A549 (cell line): Measurements from ENCODE around the gene PLOD3. TPM values are rescaled to one million over a fixed set of nuclear protein-coding genes. Genes with fewer than 3 reads are reported as not detected.

Source experiments
- ATAC-seq, 2 experiments: fragments of 200-7000 bp in 1 of 2; fragments of >200 bp in 1 of 2; cut with Nextera tagmentation in 1 of 2; cut with Tn5 transposase in 1 of 2; 3 replicates each; pipeline versions ENCODE4 v1.8.0 to v1.9.1; 2018 to 2020; ENCODE audit warnings: mild to moderate bottlenecking in 1 of 2, moderate library complexity in 1 of 2
- CTCF ChIA-PET: fragments of 300-600 bp; sonication (Branson Sonifier 250); formaldehyde crosslinking; extraction: SDS; loops from one replicate; lab custom pipeline; 2021; ENCODE audit warnings: antibody characterized with exemption, inconsistent platforms; lab: Yijun Ruan, JAX
- POLR2A ChIA-PET: fragments of 350-600 bp; formaldehyde crosslinking; extraction: SDS; loops from one replicate; lab custom pipeline; 2021; ENCODE audit warnings: antibody characterized with exemption, inconsistent platforms; lab: Yijun Ruan, JAX
- DNase-seq, 2 experiments: peaks; one replicate each; pipeline versions ENCODE4 v3.0.0 to v3.0.0-alpha.2; 2011 to 2016; ENCODE audit warnings: low read depth in 1 of 2, low spot score in 1 of 2
- FAIRE-seq: peaks from 2 replicates; lab custom pipeline; 2011; peaks lifted over from hg19 to GRCh38; lab: Jason Lieb, UNC
- H3K27ac ChIP-seq, 2 experiments: fragments of >200 bp; sonication (Bioruptor Twin); formaldehyde crosslinking; 3 replicates each; pipeline ENCODE4 v1.5.1; 2016 to 2017
- H3K4me1 ChIP-seq: fragments of >200 bp; sonication (Bioruptor Twin); formaldehyde crosslinking; 3 replicates; pipeline ENCODE4 v1.6.1; 2016
- H3K4me2 ChIP-seq: fragments of >200 bp; sonication (Bioruptor Twin); formaldehyde crosslinking; 3 replicates; pipeline ENCODE4 v1.6.1; 2016
- H3K4me3 ChIP-seq: fragments of >200 bp; sonication (Bioruptor Twin); formaldehyde crosslinking; 3 replicates; pipeline ENCODE4 v1.5.1; 2016
- H3K9me3 ChIP-seq: fragments of >200 bp; sonication (Bioruptor Twin); formaldehyde crosslinking; 3 replicates; pipeline ENCODE4 v1.6.1; 2016
- CEBPB ChIP-seq, 2 experiments: fragments of >200 bp in 1 of 2; sonication (Bioruptor Twin) in 1 of 2; formaldehyde crosslinking in 1 of 2; IDR thresholded peaks; 2 replicates each; pipeline ENCODE4 v1.6.1; 2012 to 2016
- EP300 ChIP-seq, 2 experiments: fragments of >200 bp; sonication (Bioruptor Twin); formaldehyde crosslinking; IDR thresholded peaks; 2 replicates in 1 of 2; 3 replicates in 1 of 2; pipeline ENCODE4 v1.6.1; 2016 to 2017
- ESRRA ChIP-seq: fragments of 150-350 bp; IDR thresholded peaks from 2 replicates; pipeline ENCODE4 v1.6.1; 2014; ENCODE audit warnings: mild to moderate bottlenecking, low read length, borderline replicate concordance
- FOSB ChIP-seq: fragments of 250-450 bp; sonication (Bioruptor Pico); IDR thresholded peaks from 2 replicates; pipeline ENCODE4 v1.5.0; 2020; ENCODE audit warnings: mild to moderate bottlenecking, moderate library complexity
- FOSL2 ChIP-seq, 2 experiments: fragments of 450-650 bp in 1 of 2; fragments of >200 bp in 1 of 2; sonication (Bioruptor Twin) in 1 of 2; formaldehyde crosslinking; IDR thresholded peaks; 2 replicates each; pipeline versions ENCODE4 v1.5.0 to v1.6.1; 2016 to 2020; ENCODE audit warnings: mild to moderate bottlenecking in 1 of 2, moderate library complexity in 1 of 2
- FOXS1 ChIP-seq: fragments of 250-450 bp; sonication (Bioruptor Pico); IDR thresholded peaks from 2 replicates; pipeline ENCODE4 v1.5.0; 2020; ENCODE audit warnings: mild to moderate bottlenecking, moderate library complexity
- HEYL ChIP-seq: fragments of 250-450 bp; sonication (Bioruptor Pico); IDR thresholded peaks from 2 replicates; pipeline ENCODE4 v1.8.0; 2021; ENCODE audit warnings: mild to moderate bottlenecking, moderate library complexity
- HOXB5 ChIP-seq: fragments of 250-450 bp; sonication (Bioruptor Pico); IDR thresholded peaks from 2 replicates; pipeline ENCODE4 v1.5.0; 2020; ENCODE audit warnings: mild to moderate bottlenecking, moderate library complexity
- MAFK ChIP-seq: fragments of 450-650 bp; IDR thresholded peaks from 2 replicates; pipeline ENCODE4 v1.6.1; 2014; ENCODE audit not compliant: partially characterized antibody
- MYC ChIP-seq: IDR thresholded peaks from 2 replicates; pipeline ENCODE4 v1.6.1; 2012; ENCODE audit warnings: mild to moderate bottlenecking, inconsistent platforms, low read length, improper control_type of control experiment, borderline replicate concordance
- NFE2L2 ChIP-seq: fragments of 150-350 bp; conservative IDR thresholded peaks from 2 replicates; pipeline ENCODE4 v1.6.1; 2014; ENCODE audit warnings: low read length
- NPAS2 ChIP-seq: fragments of 250-450 bp; sonication (Bioruptor Pico); IDR thresholded peaks from 2 replicates; pipeline ENCODE4 v1.8.0; 2022; ENCODE audit warnings: mild to moderate bottlenecking, moderate library complexity, borderline replicate concordance
- NR3C1 ChIP-seq: fragments of >200 bp; sonication (Bioruptor Twin); formaldehyde crosslinking; IDR thresholded peaks from 3 replicates; pipeline ENCODE4 v1.6.1; 2017
- POLR2AphosphoS2 ChIP-seq: conservative IDR thresholded peaks from 2 replicates; pipeline ENCODE4 v1.6.1; 2012; ENCODE audit warnings: low read length, improper control_type of control experiment, inconsistent platforms
- RAD21 ChIP-seq, 2 experiments: fragments of >200 bp in 1 of 2; sonication (Bioruptor Twin) in 1 of 2; formaldehyde crosslinking in 1 of 2; IDR thresholded peaks in 1 of 2; conservative IDR thresholded peaks in 1 of 2; 2 replicates in 1 of 2; 3 replicates in 1 of 2; pipeline ENCODE4 v1.6.1; 2012 to 2018; ENCODE audit warnings: inconsistent platforms in 1 of 2
- RARB ChIP-seq: fragments of 250-450 bp; sonication (Bioruptor Pico); IDR thresholded peaks from 2 replicates; pipeline ENCODE4 v1.8.0; 2021; ENCODE audit warnings: mild to moderate bottlenecking, moderate library complexity
- ZC3H11A ChIP-seq: fragments of 450-650 bp; IDR thresholded peaks from 2 replicates; pipeline ENCODE4 v1.6.1; 2014; ENCODE audit warnings: antibody characterized with exemption, mild to moderate bottlenecking
- ZFP36 ChIP-seq: fragments of 450-650 bp; IDR thresholded peaks from 2 replicates; pipeline ENCODE4 v1.6.1; 2014; ENCODE audit warnings: borderline replicate concordance; ENCODE audit not compliant: partially characterized antibody
- WGBS: methylation state at CpG from one replicate; pipeline ENCODE4 v1.1.6; 2017; ENCODE audit errors: missing lambda C conversion rate; 5-methylcytosine and 5-hydroxymethylcytosine counted together
- polyA plus RNA-seq, 4 experiments: library from polyadenylated mRNA; depleted of rRNA in 3 of 4; stranded (reverse); fragments of >200 nt; fragmentation: RNase III in 1 of 4; extraction: RNeasy Plus Mini Kit Qiagen cat#74134 plus additional on column Dnase treatment in 1 of 4; gene quantifications; 2 replicates in 3 of 4; 3 replicates in 1 of 4; pipeline ENCODE4 v1.2.3, GENCODE V29; 2011 to 2017
- TF ChIP-seq, protein P1 (sequence below): IDR thresholded peaks from 2 replicates; pipeline ENCODE4 v1.6.1; 2012; ENCODE audit warnings: low read depth, borderline replicate concordance

Gene PLOD3
- polyA plus RNA-seq, 2 of the 4 experiments (the other 2 are of a cell fraction), result 26.0 to 48.7 TPM

DNA sequence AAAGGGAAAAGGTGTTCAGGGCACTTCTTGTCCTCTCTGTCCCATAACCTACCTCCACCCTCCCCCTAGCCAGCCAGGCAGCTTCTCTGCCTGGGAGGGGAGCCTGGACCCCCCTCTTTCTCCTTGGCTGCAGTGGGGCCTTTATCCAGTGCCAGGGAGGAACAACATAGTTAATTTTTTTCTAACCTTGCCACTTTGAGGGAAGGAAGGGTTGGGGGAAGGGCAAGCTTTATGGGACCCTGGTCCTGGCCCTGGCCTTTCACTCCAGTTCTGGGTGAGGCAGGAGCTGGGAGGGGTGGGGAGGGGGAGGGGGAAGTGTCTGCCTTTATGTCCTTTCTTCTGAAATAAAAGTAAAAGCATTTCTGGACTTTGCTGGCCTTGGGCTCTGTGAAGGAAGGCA lies 56.5 kb downstream of the PLOD3 start:
- TF ChIP-seq MYC (no peak), ESRRA (no peak), NPAS2 (CRISPR knock-in tag) (no peak), FOSB (CRISPR knock-in tag) (no peak), RAD21 (conservative IDR thresholded peaks at IDR 0.05 in 1 of 2, IDR thresholded peaks at IDR 0.05 in 1 of 2) (no peak), ZC3H11A (no peak), FOXS1 (CRISPR knock-in tag) (no peak), POLR2AphosphoS2 (no peak)
- TF ChIP-seq, protein P1, sequence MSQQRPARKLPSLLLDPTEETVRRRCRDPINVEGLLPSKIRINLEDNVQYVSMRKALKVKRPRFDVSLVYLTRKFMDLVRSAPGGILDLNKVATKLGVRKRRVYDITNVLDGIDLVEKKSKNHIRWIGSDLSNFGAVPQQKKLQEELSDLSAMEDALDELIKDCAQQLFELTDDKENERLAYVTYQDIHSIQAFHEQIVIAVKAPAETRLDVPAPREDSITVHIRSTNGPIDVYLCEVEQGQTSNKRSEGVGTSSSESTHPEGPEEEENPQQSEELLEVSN, result no peak
- ChIA-PET POLR2A (no interaction called here), CTCF (interaction anchor here (2.3 to 16.1 kb wide), 3 partner anchors 10 to 31 kb away, joined by 8 to 235 read pairs (median 65); no protein-coding TSS in a partner anchor)
- Histone ChIP-seq H3K4me2 (peak overlapping the region; percentile 65), H3K9me3 (no peaks in the 10 kb centered on the region), H3K27ac (peak overlapping the region; percentile 72 to 83), H3K4me1 (peaks cover 70% of the 10 kb centered on the region), H3K4me3 (no peak overlapping the region)
- ATAC-seq (no peak), FAIRE-seq (no peak), DNase-seq (no peak)

DNA sequence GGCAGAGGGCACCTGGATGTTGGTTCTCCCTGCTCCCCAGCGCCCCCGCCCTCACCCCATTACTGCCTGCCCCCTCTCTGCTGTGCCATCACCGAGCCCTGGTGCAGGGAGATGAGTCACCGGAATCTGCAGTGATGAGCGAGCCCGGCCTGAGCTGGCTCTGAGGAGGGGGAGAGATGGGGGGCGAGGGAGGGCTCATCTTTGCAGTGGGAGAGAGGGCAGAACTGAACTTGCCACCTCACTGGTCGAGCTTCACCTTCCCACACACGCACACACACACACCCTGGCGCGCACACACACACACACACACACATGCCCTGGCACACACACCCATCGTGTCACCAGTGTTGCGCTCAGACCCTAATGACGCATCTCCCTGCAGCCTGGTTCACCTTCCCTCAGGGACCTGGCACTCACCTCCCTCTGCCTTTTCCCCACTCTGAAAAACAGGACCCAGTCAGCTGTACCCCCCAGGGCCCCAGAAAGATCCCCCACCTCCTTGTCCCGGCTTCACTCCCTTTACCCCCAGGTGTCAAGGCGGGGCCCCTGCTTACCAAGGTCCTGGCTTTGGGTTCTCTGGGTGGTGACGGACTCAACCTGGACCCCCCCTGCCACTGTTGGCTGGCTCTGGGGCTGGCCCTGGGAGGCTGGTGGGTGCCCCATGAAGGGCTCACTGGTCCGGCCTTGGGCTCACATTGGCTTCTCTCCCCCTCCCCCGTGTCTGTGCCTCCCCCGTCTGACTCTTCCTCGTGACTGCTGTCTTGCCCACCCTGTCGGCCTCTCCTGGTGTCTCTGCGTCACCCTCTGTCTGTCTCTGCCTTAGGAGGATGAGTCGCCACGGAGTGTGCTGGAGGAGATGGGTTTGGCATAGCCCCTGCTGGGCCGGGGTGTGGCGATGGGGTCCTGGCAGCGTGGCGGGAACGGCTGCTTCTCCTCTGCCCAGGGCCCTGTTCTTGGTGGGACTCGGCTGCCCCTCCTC lies 57.4 kb downstream of the PLOD3 start:
- ATAC-seq (peak; percentile 28 to 44; a peak in 5 of 6 replicates), DNase-seq (no peak), FAIRE-seq (no peak)
- TF ChIP-seq EP300 (IDR thresholded peaks at IDR 0.05) (0 out of 5 replicates have a peak, but pooled peaks of 1 of the 2 experiments have one; percentile 28), FOSL2 (IDR thresholded peaks at IDR 0.05) (peak; percentile 48), FOSL2 (CRISPR knock-in tag; IDR thresholded peaks at IDR 0.05) (peak; percentile 78), CEBPB (IDR thresholded peaks at IDR 0.05) (no peak)
- 31% methylated on average over 18 of the region's 31 CpGs for WGBS
- H3K4me2 ChIP-seq, result peak overlapping the region; percentile 65
- H3K27ac ChIP-seq, result peak overlapping the region; percentile 72 to 83
- no peak overlapping the region for H3K4me3 ChIP-seq
- no peaks in the 10 kb centered on the region for H3K9me3 ChIP-seq
- ChIA-PET CTCF (interaction anchor here (0.6 to 16.1 kb wide), 5 partner anchors 11 to 32 kb away, joined by 3 to 235 read pairs (median 30); no protein-coding TSS in a partner anchor), POLR2A (interaction anchor here (0.6 to 1.0 kb wide), 2 partner anchors 27 to 75 kb away, joined by 3 to 5 read pairs; partner anchors contain the start of gene TRIM56)
- peaks cover 73% of the 10 kb centered on the region for H3K4me1 ChIP-seq

- no peak for FAIRE-seq
- H3K27ac ChIP-seq, result peak overlapping the region in 1 of 2 experiments; percentile 43; a peak in 2 of 6 replicates
- H3K9me3 ChIP-seq, result no peaks in the 10 kb centered on the region
- TF ChIP-seq MAFK (peak; percentile 60), HEYL (CRISPR knock-in tag) (no peak), NFE2L2 (no peak), RARB (CRISPR knock-in tag) (no peak), ZC3H11A (no peak), NR3C1 (no peak), HOXB5 (CRISPR knock-in tag) (no peak), ZFP36 (no peak)
- peaks cover 60% of the 10 kb centered on the region for H3K4me1 ChIP-seq
- H3K4me3 ChIP-seq, result no peak overlapping the region
- no peak for ATAC-seq
- CTCF ChIA-PET, result interaction anchor here (0.5 to 16.1 kb wide), 11 partner anchors 10 to 1310 kb away, joined by 3 to 235 read pairs (median 6); no protein-coding TSS in a partner anchor
- H3K4me2 ChIP-seq, result no peak overlapping the region
- WGBS, result 82% methylated on average over 14 of the region's 14 CpGs
- POLR2A ChIA-PET, result interaction anchor here (1.6 to 2.0 kb wide), 2 partner anchors 8 to 13 kb away, joined by 4 to 6 read pairs; partner anchors contain the start of gene VGF
- DNase-seq, result no peak
These were observed 60.4 kb downstream of the PLOD3 start for GRCh38 chr7:101156866-101157589.
